OCI-M2 (cell line): Measurements from ENCODE around the gene PLD4.
"Not testable (repeated sequence)": the region's sequence is repeated elsewhere in the genome, so short reads cannot be mapped to it uniquely, and the experiment has no call there.

Experiments used
- DNase-seq: peaks from one replicate; lab custom pipeline; 2025; ENCODE audit not compliant: unreplicated experiment; lab: John Stamatoyannopoulos, UW

PLD4 gene

GRCh38 chr14:104939666-104940410 is 15.2 kb downstream of the PLD4 start:
- no peak for DNase-seq

DNA sequence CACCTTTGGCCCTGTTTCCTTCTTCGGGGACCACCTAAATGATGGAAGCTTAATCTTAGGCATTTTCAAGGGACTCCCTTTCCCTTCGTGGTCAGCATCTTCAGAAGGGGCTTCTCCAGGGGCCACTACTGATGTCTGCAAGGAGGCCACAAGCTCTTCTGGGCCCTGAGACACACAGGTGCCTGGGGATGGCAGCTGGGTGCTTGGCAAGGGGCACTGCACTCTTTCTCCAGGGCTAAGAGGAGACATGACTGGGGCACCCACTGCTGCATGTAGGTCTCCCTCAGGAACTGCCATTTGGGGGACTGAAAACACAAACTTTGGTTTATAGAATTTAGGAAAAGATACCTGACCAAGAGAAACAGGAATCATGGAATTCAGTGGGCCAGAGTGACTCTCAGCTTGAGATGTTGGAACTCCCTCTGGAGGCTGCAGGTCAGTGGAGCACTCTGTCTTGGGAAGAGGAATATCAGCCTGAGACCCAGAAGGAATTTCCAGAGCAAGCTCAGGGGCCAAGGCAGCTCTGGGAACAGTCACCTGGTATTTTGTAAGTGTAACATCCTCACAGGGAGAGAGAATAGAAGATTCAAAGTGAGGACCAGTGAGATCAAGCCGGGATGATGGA is 16.0 kb downstream of the PLD4 start:
- no peak for DNase-seq

DNA sequence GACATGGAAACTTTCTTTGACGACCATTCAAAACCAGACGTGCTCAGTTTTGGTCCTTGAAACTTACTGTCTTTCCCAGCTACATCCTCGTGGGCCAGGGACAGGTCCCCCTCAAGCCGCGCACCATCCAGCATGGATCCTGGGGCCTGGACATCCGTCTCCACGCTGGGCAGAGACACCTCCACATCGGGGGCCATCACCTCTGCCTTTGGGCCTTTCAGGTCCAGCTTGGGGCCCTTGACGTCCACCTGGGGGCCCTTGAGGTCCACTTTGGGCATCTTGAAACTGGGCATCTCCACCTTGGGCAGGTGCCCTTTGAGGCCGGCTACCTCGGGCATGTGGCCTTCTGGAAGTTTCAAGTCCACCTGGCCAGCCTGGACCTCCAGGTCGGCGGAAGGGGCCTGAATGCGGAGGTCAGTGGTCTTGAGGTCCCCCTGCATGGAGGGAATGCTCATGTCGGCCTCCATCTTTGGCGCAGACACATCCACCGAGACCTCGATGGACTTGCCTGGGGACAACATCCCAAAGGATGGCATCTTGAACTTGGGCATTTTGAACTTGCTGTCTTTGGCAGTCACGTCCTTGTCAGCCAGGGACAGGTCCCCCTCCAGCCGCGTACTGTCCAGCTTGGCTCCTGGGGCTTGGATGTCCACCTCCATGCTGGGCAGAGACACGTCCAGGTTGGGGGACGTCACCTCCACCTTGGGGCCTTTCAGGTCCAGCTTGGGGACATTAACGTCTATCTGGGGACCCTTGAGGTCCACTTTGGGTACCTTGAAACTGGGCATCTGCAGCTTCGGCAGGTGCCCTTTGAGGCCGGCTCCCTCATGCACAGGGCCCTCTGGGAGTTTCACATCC is 17.1 kb downstream of the PLD4 start:
- no peak for DNase-seq

GRCh38 chr14:104942586-104942985 is 17.9 kb downstream of the PLD4 start:
- no peak for DNase-seq

DNA sequence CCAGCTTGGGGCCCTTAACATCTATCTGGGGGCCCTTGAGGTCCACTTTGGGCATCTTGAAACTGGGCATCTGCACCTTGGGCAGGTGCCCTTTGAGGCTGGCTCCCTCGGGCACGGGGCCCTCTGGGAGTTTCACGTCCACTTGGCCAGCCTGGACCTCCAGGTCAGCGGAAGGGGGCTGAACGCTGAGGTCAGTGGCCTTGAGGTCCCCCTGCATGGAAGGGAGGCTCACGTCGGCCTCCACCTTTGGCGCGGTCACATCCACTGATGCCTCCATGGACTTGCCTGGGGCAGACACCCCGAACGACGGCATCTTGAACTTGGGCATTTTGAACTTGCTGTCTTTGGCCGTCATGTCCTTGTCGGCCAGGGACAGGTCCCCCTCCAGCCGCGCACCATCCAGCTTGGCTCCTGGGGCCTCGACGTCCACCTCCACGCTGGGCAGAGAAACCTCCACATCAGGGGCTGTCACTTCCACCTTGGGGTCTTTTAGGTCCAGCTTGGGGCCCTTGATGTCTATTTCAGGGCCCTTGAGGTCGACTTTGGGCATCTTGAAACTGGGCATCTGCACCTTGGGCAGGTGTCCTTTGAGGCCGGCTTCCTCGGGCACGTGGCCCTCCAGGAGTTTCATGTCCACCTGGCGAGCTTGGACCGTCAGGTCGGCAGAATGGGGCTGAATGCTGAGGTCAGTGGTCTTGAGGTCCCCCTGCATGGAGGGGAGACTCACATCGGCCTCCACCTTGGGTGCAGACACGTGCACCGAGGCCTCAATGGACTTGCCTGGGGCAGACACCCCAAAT is 18.7 kb downstream of the PLD4 start:
- not testable (repeated sequence) for DNase-seq

DNA sequence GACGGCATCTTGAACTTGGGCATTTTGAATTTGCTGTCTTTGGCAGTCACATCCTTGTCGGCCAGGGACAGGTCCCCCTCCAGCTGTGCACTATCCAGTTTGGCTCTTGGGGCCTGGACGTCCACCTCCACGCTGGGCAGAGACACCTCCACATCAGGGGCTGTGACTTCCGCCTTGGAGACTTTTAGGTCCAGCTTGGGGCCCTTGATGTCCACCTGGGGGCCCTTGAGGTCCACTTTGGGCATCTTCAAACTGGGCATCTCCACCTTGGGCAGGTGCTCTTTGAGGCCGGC is 19.3 kb downstream of the PLD4 start:
- DNase-seq = not testable (repeated sequence)

DNA sequence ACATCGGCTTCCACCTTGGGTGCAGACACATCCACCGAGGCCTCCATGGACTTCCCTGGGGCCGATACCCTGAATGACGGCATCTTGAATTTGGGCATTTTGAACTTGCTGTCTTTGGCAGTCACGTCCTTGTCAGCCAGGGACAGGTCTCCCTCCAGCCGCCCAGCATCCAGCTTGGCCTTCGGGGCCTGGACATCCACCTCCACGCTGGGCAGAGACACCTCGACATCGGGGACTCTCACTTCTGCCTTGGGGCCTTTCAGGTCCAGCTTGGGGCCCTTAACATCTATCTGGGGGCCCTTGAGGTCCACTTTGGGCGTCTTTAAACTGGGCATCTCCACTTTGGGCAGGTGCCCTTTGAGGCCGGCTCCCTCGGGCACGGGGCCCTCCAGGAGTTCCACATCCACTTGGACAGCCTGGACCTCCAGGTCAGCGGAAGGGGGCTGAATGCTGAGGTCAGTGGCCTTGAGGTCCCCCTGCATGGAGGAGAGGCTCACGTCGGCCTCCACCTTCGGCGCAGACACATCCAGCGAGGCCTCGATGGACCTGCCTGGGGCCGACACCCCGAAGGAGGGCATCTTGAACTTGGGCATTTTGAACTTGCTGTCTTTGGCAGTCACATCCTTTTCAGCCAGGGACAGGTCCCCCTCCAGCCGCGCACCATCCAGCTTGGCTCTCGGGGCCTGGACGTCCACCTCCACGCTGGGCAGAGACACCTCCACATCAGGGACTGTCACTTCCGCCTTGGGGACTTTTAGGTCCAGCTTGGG is 19.9 kb downstream of the PLD4 start:
- not testable (repeated sequence) for DNase-seq

DNA sequence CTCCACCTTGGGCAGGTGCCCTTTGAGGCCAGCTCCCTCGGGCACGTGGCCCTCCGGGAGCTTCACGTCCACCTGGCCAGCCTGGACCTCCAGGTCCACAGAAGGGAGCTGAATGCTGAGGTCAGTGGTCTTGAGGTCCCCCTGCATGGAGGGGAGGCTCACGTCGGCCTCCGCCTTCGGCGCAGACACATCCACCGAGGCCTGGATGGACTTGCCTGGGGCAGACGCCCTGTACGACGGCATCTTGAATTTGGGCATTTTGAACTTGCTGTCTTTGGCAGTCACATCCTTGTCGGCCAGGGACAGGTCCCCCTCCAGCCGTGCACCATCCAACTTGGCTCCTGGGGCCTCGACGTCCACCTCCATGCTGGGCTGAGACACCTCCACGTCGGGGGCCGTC is 20.6 kb downstream of the PLD4 start:
- not testable (repeated sequence) for DNase-seq

DNA sequence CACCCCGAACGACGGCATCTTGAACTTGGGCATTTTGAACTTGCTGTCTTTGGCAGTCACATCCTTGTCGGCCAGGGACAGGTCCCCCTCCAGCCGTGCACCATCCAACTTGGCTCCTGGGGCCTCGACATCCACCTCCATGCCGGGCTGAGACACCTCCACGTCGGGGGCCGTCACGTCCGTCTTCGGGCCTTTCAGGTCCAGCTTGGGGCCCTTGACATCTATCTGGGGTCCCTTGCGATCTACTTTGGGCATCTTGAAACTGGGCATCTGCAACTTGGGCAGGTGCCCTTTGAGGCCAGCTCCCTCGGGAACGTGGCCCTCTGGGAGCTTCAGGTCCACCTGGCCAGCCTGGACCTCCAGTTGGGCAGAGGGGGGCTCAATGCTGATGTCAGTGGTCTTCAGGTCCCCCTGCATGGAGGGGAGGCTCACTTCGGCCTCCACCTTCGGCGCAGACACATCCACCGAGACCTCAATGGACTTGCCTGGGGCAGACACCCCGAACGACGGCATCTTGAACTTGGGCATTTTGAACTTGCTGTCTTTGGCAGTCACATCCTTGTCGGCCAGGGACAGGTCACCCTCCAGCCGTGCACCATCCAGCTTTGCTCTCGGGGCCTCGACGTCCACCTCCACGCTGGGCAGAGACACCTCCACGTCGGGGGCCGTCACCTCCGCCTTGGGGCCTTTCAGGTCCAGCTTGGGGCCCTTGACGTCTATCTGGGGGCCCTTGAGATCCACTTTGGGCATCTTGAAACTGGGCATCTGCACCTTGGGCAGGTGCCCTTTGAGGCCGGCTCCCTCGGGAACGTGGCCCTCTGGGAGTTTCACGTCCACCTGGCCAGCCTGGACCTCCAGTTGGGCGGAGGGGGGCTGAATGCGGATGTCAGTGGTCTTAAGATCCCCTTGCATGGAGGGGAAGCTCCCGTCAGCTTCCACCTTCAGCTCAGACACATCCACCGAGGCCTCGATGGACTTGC is 21.6 kb downstream of the PLD4 start:
- not testable (repeated sequence) for DNase-seq

DNA sequence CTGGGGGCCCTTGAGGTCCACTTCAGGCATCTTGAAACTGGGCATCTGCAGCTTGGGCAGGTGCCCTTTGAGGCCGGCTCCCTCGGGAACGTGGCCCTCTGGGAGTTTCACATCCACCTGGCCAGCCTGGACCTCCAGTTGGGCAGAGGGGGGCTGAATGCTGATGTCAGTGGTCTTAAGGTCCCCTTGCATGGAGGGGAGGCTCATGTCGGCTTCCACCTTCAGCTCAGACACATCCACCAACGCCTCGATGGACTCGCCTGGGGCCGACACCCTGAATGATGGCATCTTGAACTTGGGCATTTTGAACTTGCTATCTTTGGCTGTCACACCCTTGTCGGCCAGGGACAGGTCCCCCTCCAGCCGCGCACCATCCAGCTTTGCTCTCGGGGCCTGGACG is 22.5 kb downstream of the PLD4 start:
- DNase-seq = not testable (repeated sequence)

DNA sequence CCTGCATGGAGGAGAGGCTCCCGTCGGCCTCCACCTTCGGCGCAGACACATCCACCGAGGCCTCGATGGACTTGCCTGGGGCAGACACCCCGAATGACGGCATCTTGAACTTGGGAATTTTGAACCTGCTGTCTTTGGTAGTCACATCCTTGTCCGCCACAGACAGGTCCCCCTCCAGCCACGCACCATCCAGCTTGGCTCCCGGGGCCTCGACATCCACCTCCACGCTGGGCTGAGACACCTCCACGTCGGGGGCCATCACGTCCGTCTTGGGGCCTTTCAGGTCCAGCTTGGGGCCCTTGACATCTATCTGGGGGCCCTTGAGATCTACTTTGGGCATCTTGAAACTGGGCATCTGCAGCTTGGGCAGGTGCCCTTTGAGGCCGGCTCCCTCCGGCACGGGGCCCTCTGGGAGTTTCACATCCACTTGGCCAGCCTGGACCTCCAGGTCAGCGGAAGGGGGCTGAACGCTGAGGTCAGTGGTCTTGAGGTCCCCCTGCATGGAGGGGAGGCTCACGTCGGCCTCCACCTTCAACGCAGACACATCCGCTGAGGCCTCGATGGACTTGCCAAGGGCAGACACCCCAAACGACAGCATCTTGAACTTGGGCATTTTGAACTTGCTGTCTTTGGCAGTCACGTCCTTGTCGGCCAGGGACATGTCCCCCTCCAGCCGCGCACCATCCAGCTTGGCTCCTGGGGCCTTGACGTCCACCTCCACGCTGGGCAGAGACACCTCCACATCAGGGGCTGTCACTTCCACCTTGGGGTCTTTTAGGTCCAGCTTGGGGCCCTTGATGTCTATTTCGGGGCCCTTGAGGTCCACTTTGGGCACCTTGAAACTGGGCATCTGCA is 23.4 kb downstream of the PLD4 start:
- DNase-seq = not testable (repeated sequence)

- DNase-seq = no peak
Measured at GRCh38 chr14:104948736-104949031, 24.0 kb downstream of the PLD4 start.

DNA sequence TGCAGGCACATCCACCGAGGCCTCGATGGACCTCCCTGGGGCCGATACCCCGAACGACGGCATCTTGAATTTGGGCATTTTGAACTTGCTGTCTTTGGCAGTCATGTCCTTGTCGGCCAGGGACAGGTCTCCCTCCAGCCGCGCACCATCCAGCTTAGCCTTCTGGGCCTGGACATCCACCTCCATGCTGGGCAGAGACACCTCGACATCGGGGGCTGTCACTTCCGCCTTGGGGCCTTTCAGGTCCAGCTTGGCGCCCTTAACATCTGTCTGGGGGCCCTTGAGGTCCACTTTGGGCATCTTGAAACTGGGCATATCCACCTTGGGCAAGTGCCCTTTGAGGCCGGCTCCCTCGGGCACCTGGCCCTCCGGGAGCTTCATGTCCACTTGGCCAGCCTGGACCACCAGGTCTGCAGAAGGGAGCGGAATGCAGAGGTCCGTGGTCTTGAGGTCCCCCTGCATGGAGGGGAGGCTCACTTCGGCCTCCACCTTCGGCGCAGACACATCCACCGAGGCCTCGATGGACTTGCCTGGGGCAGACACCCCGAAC is 24.8 kb downstream of the PLD4 start:
- DNase-seq = not testable (repeated sequence)

- DNase-seq = no peak
Measured at GRCh38 chr14:104950021-104950420, 25.3 kb downstream of the PLD4 start.

GRCh38 chr14:104950701-104951100 is 26.0 kb downstream of the PLD4 start:
- DNase-seq = not testable (repeated sequence)

DNA sequence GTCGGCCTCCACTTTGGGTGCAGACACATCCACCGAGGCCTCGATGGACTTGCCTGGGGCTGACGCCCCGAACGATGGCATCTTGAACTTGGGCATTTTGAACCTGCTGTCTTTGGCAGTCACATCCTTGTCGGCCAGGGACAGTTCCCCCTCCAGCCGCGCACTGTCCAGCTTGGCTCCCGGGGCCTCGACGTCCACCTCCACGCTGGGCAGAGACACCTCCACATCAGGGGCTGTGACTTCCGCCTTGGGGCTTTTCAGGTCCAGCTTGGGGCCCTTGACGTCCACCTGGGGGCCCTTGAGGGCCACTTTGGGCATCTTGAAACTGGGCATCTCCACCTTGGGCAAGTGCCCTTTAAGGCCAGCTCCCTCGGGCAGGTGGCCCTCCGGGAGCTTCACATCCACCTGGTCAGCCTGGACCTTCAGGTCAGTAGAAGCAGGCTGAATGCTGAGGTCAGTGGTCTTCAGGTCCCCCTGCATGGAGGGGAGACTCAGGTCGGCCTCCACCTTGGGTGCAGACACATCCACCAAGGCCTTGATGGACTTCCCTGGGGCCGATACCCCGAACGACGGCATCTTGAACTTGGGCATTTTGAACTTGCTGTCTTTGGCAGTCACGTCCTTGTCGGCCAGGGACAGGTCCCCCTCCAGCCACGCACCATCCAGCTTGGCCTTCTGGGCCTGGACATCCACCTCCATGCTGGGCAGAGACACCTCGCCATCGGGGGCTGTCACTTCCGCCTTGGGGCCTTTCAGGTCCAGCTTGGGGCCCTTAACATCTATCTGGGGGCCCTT is 27.4 kb downstream of the PLD4 start:
- DNase-seq = not testable (repeated sequence)

GRCh38 chr14:104953097-104953496 is 28.4 kb downstream of the PLD4 start:
- DNase-seq = no peak
